ENCODE measurements around the gene KEAP1.
"Not testable (repeated sequence)": the region's sequence is repeated elsewhere in the genome, so short reads cannot be mapped to it uniquely, and the experiment has no call there.

The KEAP1 gene

DNA sequence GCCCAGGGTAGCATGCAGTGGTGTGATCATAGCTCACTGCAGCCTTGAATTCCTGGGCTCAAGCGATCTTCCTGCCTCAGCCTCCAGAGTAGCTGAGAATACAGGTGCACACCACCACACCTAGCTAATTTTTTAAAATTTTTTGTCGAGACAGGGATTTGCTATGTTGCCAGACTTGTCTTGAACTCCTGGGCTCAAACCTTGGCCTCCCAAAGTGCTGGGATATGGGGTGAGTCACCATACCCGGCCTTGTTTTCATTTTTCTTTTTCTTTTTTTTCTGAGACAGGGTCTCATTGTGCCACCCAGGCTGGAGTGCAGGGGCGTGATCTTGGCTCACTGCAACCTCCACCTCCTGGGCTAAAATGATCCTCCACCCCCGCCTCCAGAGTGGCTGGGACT is 38.7 kb downstream of the KEAP1 start:
- TF ChIP-seq CTCF (IDR thresholded peaks at IDR 0.05; ENCODE audit: low read depth, low read length), result no peak
- DNase-seq (ENCODE audit: low read depth, low spot score), result no peak
- in situ Hi-C loops (cut with HindIII; ENCODE audit: low sequenced_read_pairs), result no loop called here
- H3K4me3 ChIP-seq (ENCODE audit: low read depth, low read length), result no peak overlapping the region

DNA sequence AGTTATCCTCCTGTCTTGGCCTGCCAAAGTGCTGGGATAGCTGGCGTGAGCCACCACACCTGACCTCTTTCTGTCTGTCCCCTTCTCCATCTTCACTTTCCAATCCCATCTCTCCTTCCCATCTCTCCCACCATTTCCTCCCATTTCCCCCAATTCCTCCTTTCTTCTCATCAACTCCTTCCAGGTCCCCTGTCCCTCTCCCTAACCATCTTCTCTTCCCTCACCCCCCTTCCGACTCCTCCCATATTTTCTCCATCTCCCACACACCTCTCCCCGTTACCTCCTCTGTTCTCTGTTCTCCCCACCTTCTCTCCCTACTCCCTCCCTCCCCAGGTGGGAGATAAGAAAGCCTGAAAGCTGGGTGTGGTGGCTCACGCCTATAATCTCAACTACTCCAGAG is 40.6 kb downstream of the KEAP1 start:
- TF ChIP-seq CTCF (IDR thresholded peaks at IDR 0.05; ENCODE audit: low read depth, low read length), result no peak
- no peak for DNase-seq (ENCODE audit: low read depth, low spot score)
- in situ Hi-C loops (cut with HindIII; ENCODE audit: low sequenced_read_pairs), result no loop called here
- no peak overlapping the region for H3K4me3 ChIP-seq (ENCODE audit: low read depth, low read length)

GRCh38 chr19:10462042-10462441 is 41.1 kb downstream of the KEAP1 start:
- H3K4me3 ChIP-seq (ENCODE audit: low read depth, low read length); DNase-seq (ENCODE audit: low read depth, low spot score); in situ Hi-C loops (cut with HindIII; ENCODE audit: low sequenced_read_pairs): not testable (repeated sequence)

- DNase-seq (ENCODE audit: low read depth, low spot score), result peak; percentile 93
- in situ Hi-C loops (cut with HindIII; ENCODE audit: low sequenced_read_pairs), result no loop called here
- H3K4me3 ChIP-seq (ENCODE audit: low read depth, low read length), result peak overlapping the region; percentile 35
- no peak for TF ChIP-seq CTCF (IDR thresholded peaks at IDR 0.05; ENCODE audit: low read depth, low read length)
Observed at GRCh38 chr19:10461047-10461949, 41.9 kb downstream of the KEAP1 start.

- no peak overlapping the region for H3K4me3 ChIP-seq (ENCODE audit: low read depth, low read length)
- no peak for TF ChIP-seq CTCF (IDR thresholded peaks at IDR 0.05; ENCODE audit: low read depth, low read length)
- in situ Hi-C loops (cut with HindIII; ENCODE audit: low sequenced_read_pairs), result no loop called here
- no peak for DNase-seq (ENCODE audit: low read depth, low spot score)
Observed at GRCh38 chr19:10460714-10461046, 42.5 kb downstream of the KEAP1 start.

- H3K4me3 ChIP-seq (ENCODE audit: low read depth, low read length); in situ Hi-C loops (cut with HindIII; ENCODE audit: low sequenced_read_pairs); DNase-seq (ENCODE audit: low read depth, low spot score): not testable (repeated sequence)
Observed at GRCh38 chr19:10458733-10459132, 44.4 kb downstream of the KEAP1 start.

DNA sequence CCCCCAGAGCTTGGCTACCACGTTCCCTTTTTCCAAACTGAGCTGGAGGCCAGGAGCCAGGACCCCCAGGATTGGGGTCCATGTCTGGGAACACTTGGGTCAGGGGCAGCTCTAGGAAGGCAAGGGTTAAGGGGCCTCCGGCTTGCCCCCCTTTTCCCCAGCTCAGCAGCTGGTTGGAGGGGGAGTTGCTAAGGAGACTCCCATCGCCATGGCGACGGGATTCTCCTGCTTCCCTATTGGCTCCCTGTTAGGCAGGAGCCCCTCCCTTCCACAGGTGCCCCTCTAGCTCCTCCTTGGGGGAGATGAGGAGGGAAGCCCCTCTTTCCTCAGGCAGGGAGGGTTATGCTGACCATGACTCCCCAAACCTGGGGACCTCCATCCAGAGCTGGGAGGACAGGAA is 48.9 kb downstream of the KEAP1 start:
- in situ Hi-C loops (cut with HindIII; ENCODE audit: low sequenced_read_pairs), result no loop called here
- H3K4me3 ChIP-seq (ENCODE audit: low read depth, low read length), result no peak overlapping the region
- no peak for TF ChIP-seq CTCF (IDR thresholded peaks at IDR 0.05; ENCODE audit: low read depth, low read length)
- no peak for DNase-seq (ENCODE audit: low read depth, low spot score)

Data from astrocyte of the spinal cord (primary cell).